GM18873 (cell line): Measurements from ENCODE around the gene GIPC3.

Experiments
- ATAC-seq: cut with Tn5 transposase; IDR thresholded peaks from one replicate; pipeline ENCODE4 v1.9.1; 2021; ENCODE audit warnings: mild to moderate bottlenecking, moderate library complexity, moderate number of reproducible peaks; ENCODE audit not compliant: unreplicated experiment, low FRiP score

The GIPC3 gene

GRCh38 chr19:3585301-3586126 lies at the start of gene GIPC3:
TSS of gene GIPC3 (plus strand) at chr19:3585478. CDS start at chr19:3585598, 120 bp downstream.
- ATAC-seq: no peak

GRCh38 chr19:3535563-3535965 lies 49.7 kb upstream of the GIPC3 start:
- no peak for ATAC-seq

GRCh38 chr19:3535981-3536380 lies 49.3 kb upstream of the GIPC3 start:
- no peak for ATAC-seq

- ATAC-seq: no peak
Observed at GRCh38 chr19:3536429-3537100, 48.7 kb upstream of the GIPC3 start.

GRCh38 chr19:3537101-3537437 lies 48.2 kb upstream of the GIPC3 start:
- no peak for ATAC-seq

GRCh38 chr19:3537438-3538240 lies 47.6 kb upstream of the GIPC3 start:
- no peak for ATAC-seq

- no peak for ATAC-seq
Observed at GRCh38 chr19:3538258-3538929, 46.9 kb upstream of the GIPC3 start.

- no peak for ATAC-seq
Observed at GRCh38 chr19:3538965-3539755, 46.1 kb upstream of the GIPC3 start, which contains the start of gene TEKTIP1. TSS of gene TEKTIP1 (plus strand) at chr19:3539174. CDS start at chr19:3539178, 4 bp downstream.

GRCh38 chr19:3539756-3540118 lies 45.5 kb upstream of the GIPC3 start:
- ATAC-seq: no peak

- ATAC-seq: no peak
Observed at GRCh38 chr19:3543150-3544057, 41.9 kb upstream of the GIPC3 start.

- ATAC-seq: no peak
Observed at GRCh38 chr19:3544058-3544376, 41.3 kb upstream of the GIPC3 start.

GRCh38 chr19:3544742-3545668 lies 40.3 kb upstream of the GIPC3 start:
- no peak for ATAC-seq

- no peak for ATAC-seq
Observed at GRCh38 chr19:3545669-3546034, 39.6 kb upstream of the GIPC3 start.

- ATAC-seq: no peak
Observed at GRCh38 chr19:3546119-3546518, 39.2 kb upstream of the GIPC3 start.

GRCh38 chr19:3547301-3547731 lies 38.0 kb upstream of the GIPC3 start:
- ATAC-seq: no peak

- ATAC-seq: no peak
Observed at GRCh38 chr19:3547767-3548282, 37.5 kb upstream of the GIPC3 start.

GRCh38 chr19:3548606-3549005 lies 36.7 kb upstream of the GIPC3 start:
- no peak for ATAC-seq

- ATAC-seq: no peak
Observed at GRCh38 chr19:3549816-3550215, 35.5 kb upstream of the GIPC3 start.
